Caco-2 (cell line): Measurements from ENCODE around the gene YIF1A. TPM values are rescaled to one million over a fixed set of nuclear protein-coding genes. Genes with fewer than 3 reads are reported as not detected.

Experiments used
- BruUV-seq: library from RNA; stranded (reverse); fragments of 400-500 nt; replicated peaks from 2 replicates; lab custom pipeline; 2021; lab: Mats Ljungman, UMichigan
- CTCF ChIA-PET: fragments of 300-600 bp; sonication (Branson Sonifier 250); formaldehyde crosslinking; loops from one replicate; lab custom pipeline; 2022; ENCODE audit warnings: antibody characterized with exemption; lab: Charles Lee
- POLR2A ChIA-PET: fragments of 300-600 bp; sonication (Branson Sonifier 250); formaldehyde crosslinking; loops from one replicate; lab custom pipeline; 2022; ENCODE audit warnings: antibody characterized with exemption; lab: Charles Lee
- DNase-seq, 2 experiments: peaks; one replicate each; pipeline versions ENCODE4 v3.0.0 to v3.0.0-alpha.2; 2020 to 2022
- H3K27me3 ChIP-seq: replicated peaks from 2 replicates; pipeline ENCODE4 v1.6.0; 2011; ENCODE audit warnings: low read length; ENCODE audit not compliant: control insufficient read depth, insufficient read depth
- H3K36me3 ChIP-seq: 2 replicates; pipeline ENCODE4 v1.5.1; 2011; ENCODE audit warnings: low read length; ENCODE audit not compliant: control insufficient read depth, insufficient read depth
- H3K4me1 ChIP-seq: fragments of 250-450 bp; sonication (Bioruptor Pico); 2 replicates; pipeline ENCODE4 v1.5.1; 2020; ENCODE audit warnings: mild to moderate bottlenecking
- H3K4me3 ChIP-seq: 2 replicates; pipeline ENCODE4 v1.5.1; 2011; ENCODE audit warnings: low read depth, mild to moderate bottlenecking, control low read depth, low read length
- H3K9me3 ChIP-seq: fragments of 250-450 bp; sonication (Bioruptor Pico); 2 replicates; pipeline ENCODE4 v1.5.1; 2020; ENCODE audit warnings: mild to moderate bottlenecking, moderate library complexity
- H3K27ac Mint-ChIP-seq: one replicate; pipeline ENCODE4 v1.8.0; 2022; ENCODE audit warnings: mixed read lengths; ENCODE audit not compliant: unreplicated experiment
- H3K27me3 Mint-ChIP-seq: one replicate; pipeline ENCODE4 v1.8.0; 2022; ENCODE audit warnings: mixed read lengths; ENCODE audit not compliant: insufficient read depth, unreplicated experiment
- H3K36me3 Mint-ChIP-seq: one replicate; pipeline ENCODE4 v1.8.0; 2022; ENCODE audit warnings: mild to moderate bottlenecking, mixed read lengths; ENCODE audit not compliant: insufficient read depth, unreplicated experiment
- H3K4me1 Mint-ChIP-seq: one replicate; pipeline ENCODE4 v1.8.0; 2022; ENCODE audit warnings: low read depth, mixed read lengths; ENCODE audit not compliant: unreplicated experiment
- H3K4me3 Mint-ChIP-seq: one replicate; pipeline ENCODE4 v1.8.0; 2022; ENCODE audit warnings: mild to moderate bottlenecking, moderate library complexity, mixed read lengths; ENCODE audit not compliant: unreplicated experiment
- H3K9me3 Mint-ChIP-seq: one replicate; pipeline ENCODE4 v1.8.0; 2022; ENCODE audit warnings: mixed read lengths; ENCODE audit not compliant: unreplicated experiment
- CTCF ChIP-seq, 2 experiments: fragments of 200-600 bp in 1 of 2; IDR thresholded peaks; 1 replicate in 1 of 2; 2 replicates in 1 of 2; pipeline versions ENCODE4 v1.5.1 to v1.8.0; 2011 to 2022; ENCODE audit warnings: antibody characterized with exemption in 1 of 2, control low read depth in 1 of 2, inconsistent platforms in 1 of 2, low read depth in 1 of 2, low read length in 1 of 2, mild to moderate bottlenecking in 1 of 2, moderate library complexity in 1 of 2; ENCODE audit not compliant: insufficient read depth in 1 of 2, severe bottlenecking in 1 of 2, unreplicated experiment in 1 of 2
- intact Hi-C: fragments of 100-400 bp; cut with micrococcal nuclease; formaldehyde crosslinking; loops from one replicate; pipeline ENCODE4 v1.10.0; 2022; ENCODE audit not compliant: unreplicated experiment
- total RNA-seq: library from RNA; stranded (reverse); gene quantifications from 2 replicates; pipeline ENCODE4 v1.2.3, GENCODE V29; 2022

The YIF1A gene
- total RNA-seq, 1 experiment from 2014 or later: 159 TPM

- DNase-seq: no peak
- H3K9me3 ChIP-seq: peaks cover 7% of the 10 kb centered on the region; the same call in 1 of the 2 replicates
- ChIA-PET CTCF (interaction anchor here (0.6 kb wide), 2 partner anchors 14 to 48 kb away, joined by 3 to 4 read pairs; no protein-coding TSS in a partner anchor), POLR2A (interaction anchor here (0.6 kb wide), 1 partner anchor 26 kb away, joined by 3 read pairs; no protein-coding TSS in a partner anchor)
- no peak for TF ChIP-seq CTCF (IDR thresholded peaks at IDR 0.05; ENCODE audit: insufficient read depth in 1 of 2, low read depth in 1 of 2, low read length in 1 of 2, severe bottlenecking in 1 of 2, unreplicated experiment in 1 of 2)
- H3K36me3 ChIP-seq: no peaks in the 10 kb centered on the region
- Mint-ChIP-seq H3K4me3 (no peak overlapping the region), H3K36me3 (peaks cover 17% of the 10 kb centered on the region), H3K27me3 (no peaks in the 10 kb centered on the region), H3K9me3 (peaks cover 15% of the 10 kb centered on the region), H3K27ac (no peak overlapping the region), H3K4me1 (peaks cover 13% of the 10 kb centered on the region)
- no peaks in the 10 kb centered on the region for H3K27me3 ChIP-seq
- H3K4me1 ChIP-seq: peaks cover 31% of the 10 kb centered on the region
- no TSS peak for BruUV-seq
- intact Hi-C loops: no loop called here
- H3K4me3 ChIP-seq: no peak overlapping the region
Measured at GRCh38 chr11:66315921-66316811, 27.2 kb upstream of the YIF1A start.

GRCh38 chr11:66315498-66315885 lies 26.5 kb upstream of the YIF1A start:
- no peak overlapping the region for H3K4me3 ChIP-seq
- DNase-seq: no peak
- no peak overlapping the region for H3K27ac Mint-ChIP-seq
- peaks cover 31% of the 10 kb centered on the region for H3K4me1 ChIP-seq
- intact Hi-C loops: no loop called here
- no peak overlapping the region for H3K4me3 Mint-ChIP-seq
- TF ChIP-seq CTCF (IDR thresholded peaks at IDR 0.05; ENCODE audit: insufficient read depth in 1 of 2, low read depth in 1 of 2, low read length in 1 of 2, severe bottlenecking in 1 of 2, unreplicated experiment in 1 of 2): no peak
- CTCF ChIA-PET: interaction anchor here (0.6 kb wide), 1 partner anchor 48 kb away, joined by 4 read pairs; no protein-coding TSS in a partner anchor
- H3K27me3 ChIP-seq: no peaks in the 10 kb centered on the region
- H3K4me1 Mint-ChIP-seq: peaks cover 13% of the 10 kb centered on the region
- H3K36me3 Mint-ChIP-seq: peaks cover 17% of the 10 kb centered on the region
- POLR2A ChIA-PET: no interaction called here
- no peaks in the 10 kb centered on the region for H3K27me3 Mint-ChIP-seq
- H3K9me3 ChIP-seq: peaks cover 7% of the 10 kb centered on the region; the same call in 1 of the 2 replicates
- no peaks in the 10 kb centered on the region for H3K36me3 ChIP-seq
- no TSS peak for BruUV-seq
- peaks cover 15% of the 10 kb centered on the region for H3K9me3 Mint-ChIP-seq

- Mint-ChIP-seq H3K27ac (no peak overlapping the region), H3K36me3 (peaks cover 17% of the 10 kb centered on the region), H3K9me3 (peaks cover 13% of the 10 kb centered on the region), H3K4me3 (no peak overlapping the region), H3K27me3 (no peaks in the 10 kb centered on the region), H3K4me1 (peaks cover 13% of the 10 kb centered on the region)
- no peak for TF ChIP-seq CTCF (IDR thresholded peaks at IDR 0.05; ENCODE audit: insufficient read depth in 1 of 2, low read depth in 1 of 2, low read length in 1 of 2, severe bottlenecking in 1 of 2, unreplicated experiment in 1 of 2)
- Histone ChIP-seq H3K27me3 (no peaks in the 10 kb centered on the region), H3K4me3 (no peak overlapping the region), H3K4me1 (peaks cover 31% of the 10 kb centered on the region), H3K36me3 (no peaks in the 10 kb centered on the region), H3K9me3 (peaks cover 5% of the 10 kb centered on the region; the same call in 1 of the 2 replicates)
- POLR2A ChIA-PET: interaction anchor here (0.5 kb wide), 1 partner anchor 56 kb away, joined by 5 read pairs; no protein-coding TSS in a partner anchor
- BruUV-seq: no TSS peak
- CTCF ChIA-PET: interaction anchor here (0.6 kb wide), 1 partner anchor 47 kb away, joined by 4 read pairs; no protein-coding TSS in a partner anchor
- intact Hi-C loops: no loop called here
- no peak for DNase-seq
Measured at GRCh38 chr11:66314561-66315497, 25.9 kb upstream of the YIF1A start.
